ENCODE data around the gene ZNF92.

DNA sequence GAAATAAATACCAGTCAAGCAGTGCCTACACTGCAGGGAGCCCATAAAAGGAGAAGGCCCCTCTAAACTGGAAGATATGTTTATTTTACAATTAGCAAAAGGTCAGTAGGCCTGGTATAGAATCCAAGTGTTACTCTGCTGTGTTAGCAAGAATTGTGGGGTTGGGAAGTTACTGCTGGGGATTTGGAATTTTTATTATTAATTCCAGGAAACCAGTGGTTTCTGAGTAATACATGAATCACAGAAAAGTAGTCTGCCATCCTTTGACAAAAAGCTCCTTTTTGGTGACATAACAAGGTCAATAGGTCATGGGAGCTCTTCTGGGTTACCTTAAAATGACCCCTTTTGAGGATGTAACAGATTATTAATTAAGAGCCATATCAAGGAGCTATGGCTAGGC is 67.4 kb downstream of the ZNF92 start:
- TF ChIP-seq, protein P1, sequence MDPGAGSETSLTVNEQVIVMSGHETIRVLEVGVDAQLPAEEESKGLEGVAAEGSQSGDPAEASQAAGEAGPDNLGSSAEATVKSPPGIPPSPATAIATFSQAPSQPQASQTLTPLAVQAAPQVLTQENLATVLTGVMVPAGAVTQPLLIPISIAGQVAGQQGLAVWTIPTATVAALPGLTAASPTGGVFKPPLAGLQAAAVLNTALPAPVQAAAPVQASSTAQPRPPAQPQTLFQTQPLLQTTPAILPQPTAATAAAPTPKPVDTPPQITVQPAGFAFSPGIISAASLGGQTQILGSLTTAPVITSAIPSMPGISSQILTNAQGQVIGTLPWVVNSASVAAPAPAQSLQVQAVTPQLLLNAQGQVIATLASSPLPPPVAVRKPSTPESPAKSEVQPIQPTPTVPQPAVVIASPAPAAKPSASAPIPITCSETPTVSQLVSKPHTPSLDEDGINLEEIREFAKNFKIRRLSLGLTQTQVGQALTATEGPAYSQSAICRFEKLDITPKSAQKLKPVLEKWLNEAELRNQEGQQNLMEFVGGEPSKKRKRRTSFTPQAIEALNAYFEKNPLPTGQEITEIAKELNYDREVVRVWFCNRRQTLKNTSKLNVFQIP (CRISPR knock-in tag; IDR thresholded peaks at IDR 0.05; ENCODE audit: borderline replicate concordance, low read depth), result no peak
- TF ChIP-seq TCF4 (CRISPR knock-in tag; IDR thresholded peaks at IDR 0.05; ENCODE audit: borderline replicate concordance) (no peak), ARNTL (CRISPR knock-in tag; IDR thresholded peaks at IDR 0.05; ENCODE audit: borderline replicate concordance, low read depth) (no peak), ZFP3 (CRISPR knock-in tag; IDR thresholded peaks at IDR 0.05) (no peak), OSR1 (CRISPR knock-in tag; IDR thresholded peaks at IDR 0.05) (no peak), PPARA (CRISPR knock-in tag; IDR thresholded peaks at IDR 0.05; ENCODE audit: borderline replicate concordance) (no peak), PATZ1 (CRISPR knock-in tag; IDR thresholded peaks at IDR 0.05; ENCODE audit: borderline replicate concordance) (no peak), ZFP30 (CRISPR knock-in tag; IDR thresholded peaks at IDR 0.05) (no peak), CREB5 (CRISPR knock-in tag; IDR thresholded peaks at IDR 0.05; ENCODE audit: low read depth) (no peak)
- TF ChIP-seq, protein P2, sequence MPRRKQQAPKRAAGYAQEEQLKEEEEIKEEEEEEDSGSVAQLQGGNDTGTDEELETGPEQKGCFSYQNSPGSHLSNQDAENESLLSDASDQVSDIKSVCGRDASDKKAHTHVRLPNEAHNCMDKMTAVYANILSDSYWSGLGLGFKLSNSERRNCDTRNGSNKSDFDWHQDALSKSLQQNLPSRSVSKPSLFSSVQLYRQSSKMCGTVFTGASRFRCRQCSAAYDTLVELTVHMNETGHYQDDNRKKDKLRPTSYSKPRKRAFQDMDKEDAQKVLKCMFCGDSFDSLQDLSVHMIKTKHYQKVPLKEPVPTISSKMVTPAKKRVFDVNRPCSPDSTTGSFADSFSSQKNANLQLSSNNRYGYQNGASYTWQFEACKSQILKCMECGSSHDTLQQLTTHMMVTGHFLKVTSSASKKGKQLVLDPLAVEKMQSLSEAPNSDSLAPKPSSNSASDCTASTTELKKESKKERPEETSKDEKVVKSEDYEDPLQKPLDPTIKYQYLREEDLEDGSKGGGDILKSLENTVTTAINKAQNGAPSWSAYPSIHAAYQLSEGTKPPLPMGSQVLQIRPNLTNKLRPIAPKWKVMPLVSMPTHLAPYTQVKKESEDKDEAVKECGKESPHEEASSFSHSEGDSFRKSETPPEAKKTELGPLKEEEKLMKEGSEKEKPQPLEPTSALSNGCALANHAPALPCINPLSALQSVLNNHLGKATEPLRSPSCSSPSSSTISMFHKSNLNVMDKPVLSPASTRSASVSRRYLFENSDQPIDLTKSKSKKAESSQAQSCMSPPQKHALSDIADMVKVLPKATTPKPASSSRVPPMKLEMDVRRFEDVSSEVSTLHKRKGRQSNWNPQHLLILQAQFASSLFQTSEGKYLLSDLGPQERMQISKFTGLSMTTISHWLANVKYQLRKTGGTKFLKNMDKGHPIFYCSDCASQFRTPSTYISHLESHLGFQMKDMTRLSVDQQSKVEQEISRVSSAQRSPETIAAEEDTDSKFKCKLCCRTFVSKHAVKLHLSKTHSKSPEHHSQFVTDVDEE (CRISPR knock-in tag; IDR thresholded peaks at IDR 0.05), result no peak
- TF ChIP-seq, protein P3, sequence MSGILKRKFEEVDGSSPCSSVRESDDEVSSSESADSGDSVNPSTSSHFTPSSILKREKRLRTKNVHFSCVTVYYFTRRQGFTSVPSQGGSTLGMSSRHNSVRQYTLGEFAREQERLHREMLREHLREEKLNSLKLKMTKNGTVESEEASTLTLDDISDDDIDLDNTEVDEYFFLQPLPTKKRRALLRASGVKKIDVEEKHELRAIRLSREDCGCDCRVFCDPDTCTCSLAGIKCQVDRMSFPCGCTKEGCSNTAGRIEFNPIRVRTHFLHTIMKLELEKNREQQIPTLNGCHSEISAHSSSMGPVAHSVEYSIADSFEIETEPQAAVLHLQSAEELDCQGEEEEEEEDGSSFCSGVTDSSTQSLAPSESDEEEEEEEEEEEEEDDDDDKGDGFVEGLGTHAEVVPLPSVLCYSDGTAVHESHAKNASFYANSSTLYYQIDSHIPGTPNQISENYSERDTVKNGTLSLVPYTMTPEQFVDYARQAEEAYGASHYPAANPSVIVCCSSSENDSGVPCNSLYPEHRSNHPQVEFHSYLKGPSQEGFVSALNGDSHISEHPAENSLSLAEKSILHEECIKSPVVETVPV (CRISPR knock-in tag; IDR thresholded peaks at IDR 0.05), result no peak
